Body of pancreas (tissue), 4 donors: ENCODE results near the gene MAVS. TPM values are rescaled to one million over a fixed set of nuclear protein-coding genes. Genes with fewer than 3 reads are reported as not detected.

Experiments used
- ATAC-seq: fragments of 150-250 bp; one replicate; pipeline ENCODE4 v1.9.1; 2016
- DNase-seq, 4 donors: peaks; one replicate each; pipeline ENCODE4 v3.0.0-alpha.2; 2019
- H3K27ac ChIP-seq, 4 donors: fragments of 200-600 bp; sonication (generic); 1 replicate in 3 of 4; 2 replicates in 1 of 4; pipeline versions ENCODE4 v1.5.1 to v1.6.1; 2016 to 2019; ENCODE audit warnings: mild to moderate bottlenecking in 1 of 4, mixed read lengths in 1 of 4, moderate library complexity in 1 of 4
- H3K27me3 ChIP-seq, 2 donors: fragments of 200-600 bp; sonication (generic); one replicate each; pipeline ENCODE4 v1.6.0; 2016; ENCODE audit warnings: mild to moderate bottlenecking in 1 of 2
- H3K36me3 ChIP-seq, 2 donors: fragments of 200-600 bp; sonication (generic); replicated peaks in 1 of 2; 2 replicates each; pipeline ENCODE4 v1.5.1; 2016; ENCODE audit warnings: low read depth in 2 of 2; ENCODE audit not compliant: insufficient read depth in 1 of 2
- H3K4me1 ChIP-seq: fragments of 200-600 bp; sonication (generic); one replicate; pipeline ENCODE4 v1.6.0; 2016
- H3K4me3 ChIP-seq, 2 donors: fragments of 200-600 bp; sonication (generic); 1 replicate in 1 of 2; 2 replicates in 1 of 2; pipeline ENCODE4 v1.5.1; 2016 to 2019
- H3K9me3 ChIP-seq, 3 donors: fragments of 200-600 bp; sonication (generic); 1 replicate in 2 of 3; 2 replicates in 1 of 3; pipeline ENCODE4 v1.5.1; 2016
- POLR2A ChIP-seq, 3 donors: fragments of 450-650 bp; IDR thresholded peaks; one replicate each; pipeline ENCODE4 v1.6.1; 2016; ENCODE audit warnings: antibody characterized with exemption in 3 of 3, mild to moderate bottlenecking in 2 of 3
- WGBS, 2 donors: methylation state at CpG; one replicate each; pipeline ENCODE4 v1.1.5; 2017; 5-methylcytosine and 5-hydroxymethylcytosine counted together
- intact Hi-C: fragments of 100-400 bp; cut with DNase I; formaldehyde crosslinking; loops from one replicate; pipeline ENCODE4 v1.15.1; 2023
- total RNA-seq, 2 donors: library from RNA; depleted of rRNA; stranded (reverse); fragments of >200 nt; gene quantifications; one replicate each; pipeline ENCODE4 v1.1.0, GENCODE V29; 2016
- TF ChIP-seq, protein P1 (sequence below), 7 experiments: fragments of 450-650 bp in 4 of 7; fragments of 200-600 bp in 3 of 7; sonication (generic) in 3 of 7; IDR thresholded peaks; one replicate each; pipeline ENCODE4 v1.5.1; 2016 to 2019; ENCODE audit warnings: antibody characterized with exemption in 7 of 7

MAVS gene
- 10 to 100 TPM; 21.5 to 24.4 TPM for total RNA-seq

DNA sequence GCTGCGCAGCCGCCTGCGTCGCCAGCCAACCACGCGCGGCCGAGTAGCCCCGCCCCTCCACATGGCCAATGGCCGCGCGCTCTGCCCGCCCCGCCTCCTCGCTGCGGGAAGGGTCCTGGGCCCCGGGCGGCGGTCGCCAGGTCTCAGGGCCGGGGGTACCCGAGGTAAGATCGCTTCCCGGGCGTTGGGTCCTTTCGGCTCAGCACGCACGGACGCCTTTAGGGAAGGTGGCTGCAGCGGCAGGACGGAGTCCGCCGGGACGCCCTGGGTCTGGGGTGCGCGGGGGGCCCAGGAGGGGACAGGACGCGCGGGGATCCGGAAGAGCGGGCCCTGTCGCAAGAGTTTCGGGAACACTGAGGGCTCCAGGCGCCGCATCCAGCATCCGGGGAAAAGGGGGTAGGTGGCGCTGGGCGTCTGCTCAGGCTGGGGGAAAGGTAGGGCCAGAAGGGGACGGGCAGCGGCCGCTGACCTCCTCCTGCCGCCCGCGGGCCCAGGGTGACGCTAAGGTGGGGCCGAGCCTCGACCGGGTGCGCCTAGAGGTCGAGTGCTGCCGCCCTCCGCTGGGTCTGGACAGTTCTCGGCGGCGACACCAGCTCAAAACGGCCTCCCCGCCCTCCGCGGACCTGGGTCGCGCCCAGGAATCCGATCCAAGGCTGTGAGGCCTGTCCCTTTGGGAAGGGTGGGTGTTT, at the start of gene MAVS:
TSS of gene MAVS (plus strand) at position 95 of the 689 bp plus-strand sequence. CDS start 7,791 bp downstream, outside the sequence.
- WGBS, 2 donors = 0% methylated on average over 4 to 70 of the region's 72 CpGs
- ATAC-seq (peak; percentile 97), DNase-seq (peak; percentile 86 to 91 (median 90))
- TF ChIP-seq, protein P1, sequence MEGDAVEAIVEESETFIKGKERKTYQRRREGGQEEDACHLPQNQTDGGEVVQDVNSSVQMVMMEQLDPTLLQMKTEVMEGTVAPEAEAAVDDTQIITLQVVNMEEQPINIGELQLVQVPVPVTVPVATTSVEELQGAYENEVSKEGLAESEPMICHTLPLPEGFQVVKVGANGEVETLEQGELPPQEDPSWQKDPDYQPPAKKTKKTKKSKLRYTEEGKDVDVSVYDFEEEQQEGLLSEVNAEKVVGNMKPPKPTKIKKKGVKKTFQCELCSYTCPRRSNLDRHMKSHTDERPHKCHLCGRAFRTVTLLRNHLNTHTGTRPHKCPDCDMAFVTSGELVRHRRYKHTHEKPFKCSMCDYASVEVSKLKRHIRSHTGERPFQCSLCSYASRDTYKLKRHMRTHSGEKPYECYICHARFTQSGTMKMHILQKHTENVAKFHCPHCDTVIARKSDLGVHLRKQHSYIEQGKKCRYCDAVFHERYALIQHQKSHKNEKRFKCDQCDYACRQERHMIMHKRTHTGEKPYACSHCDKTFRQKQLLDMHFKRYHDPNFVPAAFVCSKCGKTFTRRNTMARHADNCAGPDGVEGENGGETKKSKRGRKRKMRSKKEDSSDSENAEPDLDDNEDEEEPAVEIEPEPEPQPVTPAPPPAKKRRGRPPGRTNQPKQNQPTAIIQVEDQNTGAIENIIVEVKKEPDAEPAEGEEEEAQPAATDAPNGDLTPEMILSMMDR (IDR thresholded peaks at IDR 0.05) = no peak
- TF ChIP-seq POLR2A (IDR thresholded peaks at IDR 0.05) = peak; percentile 71 to 83 (median 79)
- H3K4me3 ChIP-seq = peak within 1 kb of the TSS; percentile 87 to 89
- H3K27me3 ChIP-seq = no peaks in the 10 kb centered on the region
- no peaks in the 10 kb centered on the region for H3K9me3 ChIP-seq
- intact Hi-C loops = no loop called here
- no peaks in the 10 kb centered on the region for H3K36me3 ChIP-seq
- peaks cover 31% of the 10 kb centered on the region for H3K4me1 ChIP-seq
- H3K27ac ChIP-seq = peak within 1 kb of the TSS; percentile 89 to 97 (median 90)

DNA sequence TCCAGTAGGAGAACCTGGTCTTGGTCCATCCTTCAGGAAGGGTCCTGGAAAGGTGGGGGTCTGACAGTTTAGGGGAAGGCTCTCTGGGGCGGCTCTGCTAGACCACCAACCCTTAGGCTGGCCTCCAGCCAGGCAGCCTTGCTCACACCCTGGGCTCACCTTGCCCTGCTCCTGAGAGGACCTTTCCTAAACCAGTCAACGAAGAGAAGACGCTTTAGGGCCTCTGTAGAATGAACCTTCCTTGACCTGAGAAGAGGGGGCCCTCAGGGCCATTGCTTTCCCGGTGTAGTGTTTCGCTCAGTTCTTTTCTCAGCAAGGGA, 49.4 kb upstream of the MAVS start:
- intact Hi-C loops = no loop called here
- ATAC-seq (no peak), DNase-seq (no peak)
- Histone ChIP-seq H3K36me3 (no peaks in the 10 kb centered on the region), H3K27me3 (no peaks in the 10 kb centered on the region), H3K4me3 (no peak overlapping the region), H3K4me1 (peaks cover 21% of the 10 kb centered on the region), H3K9me3 (no peaks in the 10 kb centered on the region), H3K27ac (no peak overlapping the region)
- TF ChIP-seq, protein P1 (IDR thresholded peaks at IDR 0.05) = no peak
- TF ChIP-seq POLR2A (IDR thresholded peaks at IDR 0.05) = no peak
- WGBS, 2 donors = 90 to 93% methylated on average over 5 of the region's 5 CpGs

DNA sequence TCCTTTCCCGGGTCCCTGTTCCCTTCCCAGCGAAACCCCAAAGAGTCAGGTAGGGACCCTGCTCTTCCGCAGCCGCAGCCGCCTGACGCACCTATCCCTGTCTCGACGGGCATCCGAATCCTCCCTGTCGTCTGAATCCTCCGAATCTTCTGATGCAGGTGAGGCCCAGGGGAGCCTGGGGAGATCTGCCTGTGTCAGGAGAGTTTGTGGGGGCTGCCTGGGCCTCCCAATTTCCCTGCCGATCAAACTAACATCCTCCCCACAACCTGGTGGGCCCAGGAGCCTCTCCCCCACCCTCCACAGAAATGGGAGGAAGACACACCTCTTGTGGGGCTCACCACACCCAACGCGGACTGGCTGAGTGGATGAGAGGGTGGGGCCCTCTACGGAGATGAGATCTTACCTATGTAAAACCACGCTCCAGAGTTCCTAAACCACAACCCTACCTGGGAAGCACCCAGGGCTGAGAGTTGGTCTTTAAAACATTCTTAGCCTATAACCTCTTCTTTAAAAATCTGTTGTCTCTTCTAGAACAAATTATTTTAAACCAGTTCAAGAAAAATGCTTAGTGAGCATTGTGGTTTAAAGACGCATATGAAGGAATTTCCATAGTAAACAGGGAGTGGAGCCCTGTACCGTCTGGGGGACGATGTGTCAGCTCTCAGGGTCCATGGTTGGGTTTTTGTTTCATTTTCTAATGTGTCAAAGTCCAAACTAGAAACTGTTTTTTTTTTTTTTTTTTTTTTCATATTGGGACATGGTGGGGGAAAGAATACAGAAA, 48.9 kb upstream of the MAVS start:
- TF ChIP-seq, protein P1 (IDR thresholded peaks at IDR 0.05) = no peak
- TF ChIP-seq POLR2A (IDR thresholded peaks at IDR 0.05) = no peak
- 82 to 87% methylated on average over 19 of the region's 19 CpGs for WGBS, 2 donors
- ATAC-seq (no peak), DNase-seq (no peak)
- no peaks in the 10 kb centered on the region for H3K9me3 ChIP-seq
- H3K4me3 ChIP-seq = no peak overlapping the region
- peaks cover 26% of the 10 kb centered on the region for H3K4me1 ChIP-seq
- no peak overlapping the region for H3K27ac ChIP-seq
- intact Hi-C loops = no loop called here
- H3K36me3 ChIP-seq = no peaks in the 10 kb centered on the region
- no peaks in the 10 kb centered on the region for H3K27me3 ChIP-seq

DNA sequence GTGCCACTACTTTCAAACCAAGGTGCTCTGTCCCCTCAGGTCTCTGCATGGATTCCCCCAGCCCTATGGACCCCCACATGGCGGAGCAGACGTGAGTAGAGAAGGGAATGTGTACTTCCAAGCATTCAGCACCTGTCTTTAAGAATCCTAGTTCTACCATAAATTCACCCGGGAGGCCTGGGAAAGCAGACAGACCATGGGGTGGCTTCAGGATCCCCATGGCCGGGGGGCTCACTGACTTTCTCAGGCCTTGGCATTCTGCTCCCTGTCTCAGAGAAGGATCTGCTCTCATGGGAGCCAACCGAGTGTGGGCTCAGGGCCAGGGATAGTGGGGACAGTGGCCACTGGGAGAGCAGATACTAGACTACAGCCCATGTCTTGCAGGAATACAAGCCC, 48.3 kb upstream of the MAVS start:
- H3K27me3 ChIP-seq = no peaks in the 10 kb centered on the region
- H3K9me3 ChIP-seq = no peaks in the 10 kb centered on the region
- ATAC-seq (no peak), DNase-seq (no peak)
- intact Hi-C loops = no loop called here
- no peak overlapping the region for H3K4me3 ChIP-seq
- WGBS, 2 donors = 71 to 86% methylated on average over 3 to 5 of the region's 5 CpGs
- no peaks in the 10 kb centered on the region for H3K36me3 ChIP-seq
- no peak for TF ChIP-seq POLR2A (IDR thresholded peaks at IDR 0.05)
- TF ChIP-seq, protein P1 (IDR thresholded peaks at IDR 0.05) = no peak
- no peak overlapping the region for H3K27ac ChIP-seq
- H3K4me1 ChIP-seq = peaks cover 28% of the 10 kb centered on the region
